Measurements from ENCODE around the gene PSORS1C2. TPM values are rescaled to one million over a fixed set of nuclear protein-coding genes. Genes with fewer than 3 reads are reported as not detected.

The PSORS1C2 gene
- total RNA-seq, 1 experiment from 2014 or later, result not detected

DNA sequence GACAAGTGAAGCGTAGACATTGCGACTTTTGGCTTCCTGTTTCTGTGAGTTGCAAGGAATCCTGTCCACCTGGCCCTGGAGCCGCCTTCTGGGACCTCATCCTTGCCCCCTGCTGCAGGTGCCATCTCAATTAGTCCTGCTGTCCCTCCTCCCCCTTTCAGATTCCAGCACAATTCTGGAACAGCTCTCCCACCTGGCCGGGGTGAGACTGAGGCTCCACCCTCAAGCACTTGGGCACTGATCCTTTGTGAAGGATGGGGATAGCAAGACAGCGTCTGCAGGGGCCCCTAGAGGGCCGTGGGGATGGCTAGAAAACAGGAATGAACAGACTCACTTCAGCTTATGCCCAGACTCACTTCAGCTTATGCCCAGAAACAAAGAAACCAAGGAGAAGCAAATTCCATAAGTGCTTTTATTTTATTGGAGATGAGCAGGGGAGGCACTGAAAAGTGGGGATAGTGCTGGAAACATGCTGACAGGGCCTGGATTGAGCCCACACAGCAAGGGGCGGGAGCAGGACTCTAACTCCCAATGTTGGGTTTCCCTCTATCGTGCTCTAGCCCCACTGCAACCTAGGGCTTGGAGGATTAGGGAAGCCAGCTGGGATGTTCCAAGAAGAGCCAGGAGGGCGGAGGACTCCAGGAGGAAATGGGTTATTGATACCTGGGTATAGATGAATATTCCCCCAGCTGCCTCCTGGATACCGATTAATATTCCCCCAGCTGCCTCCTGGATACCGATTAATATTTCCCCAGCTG is 27.9 kb downstream of the PSORS1C2 start:
- H3K4me1 ChIP-seq (ENCODE audit: low read length), result no peaks in the 10 kb centered on the region
- no peaks in the 10 kb centered on the region for H3K79me2 ChIP-seq (ENCODE audit: low read length)
- no peaks in the 10 kb centered on the region for H4K20me1 ChIP-seq (ENCODE audit: insufficient read depth, low read depth, low read length)
- no peak overlapping the region for H3K27ac ChIP-seq (ENCODE audit: low read length)
- no peaks in the 10 kb centered on the region for H3K36me3 ChIP-seq (ENCODE audit: insufficient read depth, low read length)
- H2AFZ ChIP-seq (ENCODE audit: low read length), result no peak overlapping the region
- H3K4me3 ChIP-seq (ENCODE audit: low read length), result no peak overlapping the region
- H3K9me3 ChIP-seq (ENCODE audit: low read length), result no peaks in the 10 kb centered on the region
- no peaks in the 10 kb centered on the region for H3K27me3 ChIP-seq (ENCODE audit: low read length)
- H3K9ac ChIP-seq (ENCODE audit: low read length), result no peak overlapping the region
- H3K9me2 ChIP-seq (replicated peaks; ENCODE audit: insufficient read depth, low read length), result no peaks in the 10 kb centered on the region
- H3K4me2 ChIP-seq (ENCODE audit: low read depth, low read length, poor library complexity, severe bottlenecking), result no peak overlapping the region
- DNase-seq, result no peak

DNA sequence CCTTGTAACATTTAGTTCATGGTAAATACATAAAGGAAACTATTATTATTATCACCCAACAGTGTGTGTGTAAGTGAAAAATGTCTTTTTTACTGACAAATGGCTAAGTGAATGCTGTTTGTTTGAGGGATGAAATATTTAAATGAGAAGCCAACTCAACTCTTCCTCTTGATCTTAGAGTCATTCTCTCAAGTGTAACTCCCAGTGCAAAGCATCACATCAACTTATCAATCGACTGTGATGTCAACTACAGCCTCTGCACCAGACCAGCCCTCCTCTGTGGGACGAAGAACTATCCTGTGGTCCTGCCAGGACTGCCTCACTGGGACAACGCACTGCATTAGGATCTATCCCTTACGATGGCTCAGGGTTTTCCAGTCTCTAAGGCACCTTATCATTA is 31.8 kb downstream of the PSORS1C2 start:
- Histone ChIP-seq H3K9ac (ENCODE audit: low read length) (no peak overlapping the region), H2AFZ (ENCODE audit: low read length) (no peak overlapping the region), H3K4me1 (ENCODE audit: low read length) (no peaks in the 10 kb centered on the region), H3K4me3 (ENCODE audit: low read length) (no peak overlapping the region), H3K9me3 (ENCODE audit: low read length) (no peaks in the 10 kb centered on the region), H3K79me2 (ENCODE audit: low read length) (no peaks in the 10 kb centered on the region), H3K27ac (ENCODE audit: low read length) (no peak overlapping the region), H3K9me2 (replicated peaks; ENCODE audit: insufficient read depth, low read length) (no peaks in the 10 kb centered on the region), H3K36me3 (ENCODE audit: insufficient read depth, low read length) (no peaks in the 10 kb centered on the region), H4K20me1 (ENCODE audit: insufficient read depth, low read depth, low read length) (no peaks in the 10 kb centered on the region), H3K27me3 (ENCODE audit: low read length) (no peaks in the 10 kb centered on the region), H3K4me2 (ENCODE audit: low read depth, low read length, poor library complexity, severe bottlenecking) (no peak overlapping the region)
- no peak for DNase-seq

DNA sequence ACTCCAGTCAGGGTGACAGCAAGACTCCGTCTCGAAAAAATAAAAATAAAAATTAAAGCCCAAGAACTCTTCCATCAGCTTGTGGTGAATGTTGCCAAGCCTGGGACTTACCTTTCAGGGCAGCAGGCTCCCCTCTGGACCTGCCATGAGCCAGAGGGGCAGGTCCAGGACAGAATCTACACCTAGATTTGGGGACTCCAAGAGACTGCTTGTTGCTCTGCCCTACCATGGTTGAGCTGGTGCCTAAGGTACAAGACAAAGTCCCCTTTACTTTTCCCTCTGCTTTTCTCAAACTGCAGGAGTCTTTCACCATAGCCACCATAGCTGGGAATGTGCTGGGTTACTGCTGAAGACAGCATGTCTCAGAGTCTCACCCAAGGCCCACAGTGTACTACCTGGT is 35.7 kb downstream of the PSORS1C2 start:
- Histone ChIP-seq H3K4me2 (ENCODE audit: low read depth, low read length, poor library complexity, severe bottlenecking) (no peak overlapping the region), H2AFZ (ENCODE audit: low read length) (no peak overlapping the region), H3K4me1 (ENCODE audit: low read length) (no peaks in the 10 kb centered on the region), H3K4me3 (ENCODE audit: low read length) (no peak overlapping the region), H3K9me2 (replicated peaks; ENCODE audit: insufficient read depth, low read length) (no peaks in the 10 kb centered on the region), H3K9me3 (ENCODE audit: low read length) (no peaks in the 10 kb centered on the region), H3K27me3 (ENCODE audit: low read length) (no peaks in the 10 kb centered on the region), H3K79me2 (ENCODE audit: low read length) (no peaks in the 10 kb centered on the region), H3K36me3 (ENCODE audit: insufficient read depth, low read length) (no peaks in the 10 kb centered on the region), H4K20me1 (ENCODE audit: insufficient read depth, low read depth, low read length) (no peaks in the 10 kb centered on the region), H3K9ac (ENCODE audit: low read length) (no peak overlapping the region), H3K27ac (ENCODE audit: low read length) (no peak overlapping the region)
- no peak for DNase-seq

DNA sequence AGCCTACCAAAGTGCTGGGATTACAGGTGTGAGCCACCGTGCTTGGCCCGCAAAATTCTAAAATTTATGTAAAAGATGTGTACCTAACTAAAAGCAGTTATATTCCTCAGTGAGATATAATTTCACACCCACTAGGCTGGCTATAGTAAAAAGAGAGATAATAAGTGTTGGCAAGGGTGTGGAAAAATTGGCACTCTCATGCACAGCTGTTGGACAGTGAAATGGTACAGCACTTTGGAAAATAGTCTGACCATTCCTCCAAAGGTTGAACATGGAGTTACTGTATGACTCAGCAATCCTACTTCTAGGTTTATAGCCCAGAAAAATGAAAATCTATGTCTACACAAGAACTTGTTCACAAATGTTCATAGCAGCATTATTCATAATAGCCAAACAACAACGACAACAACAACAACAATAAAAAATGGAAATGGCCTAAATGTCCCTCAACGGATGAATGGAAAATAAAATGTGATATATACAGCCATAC is 40.4 kb downstream of the PSORS1C2 start:
- Histone ChIP-seq H3K9me2 (replicated peaks; ENCODE audit: insufficient read depth, low read length) (no peaks in the 10 kb centered on the region), H2AFZ (ENCODE audit: low read length) (no peak overlapping the region), H3K9ac (ENCODE audit: low read length) (no peak overlapping the region)

DNA sequence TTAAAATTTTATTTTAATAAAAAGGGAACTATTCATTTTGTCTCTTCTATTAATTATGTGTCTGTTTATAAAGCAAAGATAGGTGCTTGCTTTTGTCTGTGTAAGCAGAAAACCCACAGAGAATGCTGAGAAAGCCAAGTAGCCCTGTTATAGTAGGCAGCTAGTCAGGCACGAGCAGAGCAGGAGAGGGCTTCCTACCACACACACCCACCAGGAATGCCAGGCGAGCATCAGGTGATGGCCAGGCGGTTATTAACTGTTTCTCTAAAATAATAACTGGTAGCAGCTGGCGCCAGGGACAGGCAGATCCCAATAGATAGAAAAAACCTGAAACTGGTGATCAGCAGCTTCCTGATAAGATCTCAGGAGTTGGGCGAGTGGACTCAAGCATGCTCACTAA is 42.2 kb downstream of the PSORS1C2 start:
- H3K27me3 ChIP-seq (ENCODE audit: low read length), result no peaks in the 10 kb centered on the region
- no peak overlapping the region for H2AFZ ChIP-seq (ENCODE audit: low read length)
- H3K27ac ChIP-seq (ENCODE audit: low read length), result no peak overlapping the region
- no peaks in the 10 kb centered on the region for H3K9me3 ChIP-seq (ENCODE audit: low read length)
- H3K4me2 ChIP-seq (ENCODE audit: low read depth, low read length, poor library complexity, severe bottlenecking), result no peak overlapping the region
- H4K20me1 ChIP-seq (ENCODE audit: insufficient read depth, low read depth, low read length), result no peaks in the 10 kb centered on the region
- H3K79me2 ChIP-seq (ENCODE audit: low read length), result no peaks in the 10 kb centered on the region
- no peaks in the 10 kb centered on the region for H3K4me1 ChIP-seq (ENCODE audit: low read length)
- no peaks in the 10 kb centered on the region for H3K9me2 ChIP-seq (replicated peaks; ENCODE audit: insufficient read depth, low read length)
- H3K36me3 ChIP-seq (ENCODE audit: insufficient read depth, low read length), result no peaks in the 10 kb centered on the region
- no peak overlapping the region for H3K9ac ChIP-seq (ENCODE audit: low read length)
- H3K4me3 ChIP-seq (ENCODE audit: low read length), result no peak overlapping the region
- no peak for DNase-seq

More for the DNA sequence above, 40.4 kb downstream of the PSORS1C2 start:
- no peaks in the 10 kb centered on the region for H3K4me1 ChIP-seq (ENCODE audit: low read length)
- no peak overlapping the region for H3K27ac ChIP-seq (ENCODE audit: low read length)
- no peak for DNase-seq
- no peaks in the 10 kb centered on the region for H3K79me2 ChIP-seq (ENCODE audit: low read length)
- no peak overlapping the region for H3K4me2 ChIP-seq (ENCODE audit: low read depth, low read length, poor library complexity, severe bottlenecking)
- no peaks in the 10 kb centered on the region for H3K36me3 ChIP-seq (ENCODE audit: insufficient read depth, low read length)
- no peaks in the 10 kb centered on the region for H3K27me3 ChIP-seq (ENCODE audit: low read length)
- H3K4me3 ChIP-seq (ENCODE audit: low read length), result no peak overlapping the region
- no peaks in the 10 kb centered on the region for H4K20me1 ChIP-seq (ENCODE audit: insufficient read depth, low read depth, low read length)
- no peaks in the 10 kb centered on the region for H3K9me3 ChIP-seq (ENCODE audit: low read length)

DNA sequence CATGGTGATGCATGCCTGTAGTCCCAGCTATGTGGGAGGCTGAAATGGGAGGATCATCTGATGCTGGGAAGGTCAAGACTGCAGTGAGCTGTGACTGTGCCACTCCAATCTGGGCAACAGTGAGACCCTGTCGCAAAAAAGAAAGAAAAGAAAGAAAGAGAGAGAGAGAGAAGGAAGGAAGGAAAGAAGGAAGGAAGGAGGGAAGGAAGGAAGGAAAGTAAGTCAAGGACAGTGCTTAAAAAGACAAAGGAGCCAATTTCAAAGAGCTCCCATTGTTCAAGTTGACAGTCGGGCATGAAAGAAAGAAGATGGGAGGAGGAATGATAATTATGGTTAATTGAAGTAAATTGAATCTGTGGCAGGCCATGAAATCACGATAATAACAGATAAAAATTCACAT is 42.7 kb downstream of the PSORS1C2 start:
- no peak overlapping the region for H2AFZ ChIP-seq (ENCODE audit: low read length)
- H3K4me2 ChIP-seq (ENCODE audit: low read depth, low read length, poor library complexity, severe bottlenecking), result no peak overlapping the region
- H4K20me1 ChIP-seq (ENCODE audit: insufficient read depth, low read depth, low read length), result no peaks in the 10 kb centered on the region
- H3K27ac ChIP-seq (ENCODE audit: low read length), result no peak overlapping the region
- no peaks in the 10 kb centered on the region for H3K79me2 ChIP-seq (ENCODE audit: low read length)
- H3K4me3 ChIP-seq (ENCODE audit: low read length), result no peak overlapping the region
- no peaks in the 10 kb centered on the region for H3K36me3 ChIP-seq (ENCODE audit: insufficient read depth, low read length)
- no peaks in the 10 kb centered on the region for H3K27me3 ChIP-seq (ENCODE audit: low read length)
- H3K9me2 ChIP-seq (replicated peaks; ENCODE audit: insufficient read depth, low read length), result no peaks in the 10 kb centered on the region
- no peaks in the 10 kb centered on the region for H3K9me3 ChIP-seq (ENCODE audit: low read length)
- DNase-seq, result no peak
- H3K4me1 ChIP-seq (ENCODE audit: low read length), result no peaks in the 10 kb centered on the region
- no peak overlapping the region for H3K9ac ChIP-seq (ENCODE audit: low read length)

DNA sequence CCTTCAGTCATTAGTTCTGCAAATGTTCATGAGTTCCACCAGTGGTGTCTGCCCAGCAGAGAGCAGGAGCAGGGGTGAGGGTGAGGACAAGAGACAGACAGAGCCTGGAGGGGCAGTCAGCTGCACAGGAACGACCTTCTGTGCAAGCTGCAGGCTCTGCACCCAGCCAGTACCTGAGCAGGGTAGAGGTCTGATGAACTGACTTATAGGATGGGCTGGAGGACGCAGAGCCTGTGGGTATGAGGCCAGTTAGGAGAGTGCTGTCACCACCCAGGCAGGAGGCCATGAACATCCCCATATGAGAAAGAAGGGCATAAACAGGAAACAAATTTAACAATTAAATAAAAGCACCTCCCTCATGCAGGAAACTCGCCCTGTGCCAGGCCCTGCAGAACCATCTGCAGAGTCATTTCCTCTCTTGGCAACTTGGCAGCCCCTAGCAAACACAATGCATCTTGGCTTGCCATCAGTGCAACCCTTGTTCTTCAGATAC is 44.4 kb downstream of the PSORS1C2 start:
- Histone ChIP-seq H3K9me3 (ENCODE audit: low read length) (no peaks in the 10 kb centered on the region), H2AFZ (ENCODE audit: low read length) (no peak overlapping the region), H3K4me2 (ENCODE audit: low read depth, low read length, poor library complexity, severe bottlenecking) (no peak overlapping the region), H3K27me3 (ENCODE audit: low read length) (no peaks in the 10 kb centered on the region), H3K4me3 (ENCODE audit: low read length) (no peak overlapping the region), H3K9ac (ENCODE audit: low read length) (no peak overlapping the region), H3K9me2 (replicated peaks; ENCODE audit: insufficient read depth, low read length) (no peaks in the 10 kb centered on the region), H3K79me2 (ENCODE audit: low read length) (no peaks in the 10 kb centered on the region), H3K4me1 (ENCODE audit: low read length) (no peaks in the 10 kb centered on the region), H3K36me3 (ENCODE audit: insufficient read depth, low read length) (no peaks in the 10 kb centered on the region), H4K20me1 (ENCODE audit: insufficient read depth, low read depth, low read length) (no peaks in the 10 kb centered on the region), H3K27ac (ENCODE audit: low read length) (no peak overlapping the region)
- no peak for DNase-seq

DNA sequence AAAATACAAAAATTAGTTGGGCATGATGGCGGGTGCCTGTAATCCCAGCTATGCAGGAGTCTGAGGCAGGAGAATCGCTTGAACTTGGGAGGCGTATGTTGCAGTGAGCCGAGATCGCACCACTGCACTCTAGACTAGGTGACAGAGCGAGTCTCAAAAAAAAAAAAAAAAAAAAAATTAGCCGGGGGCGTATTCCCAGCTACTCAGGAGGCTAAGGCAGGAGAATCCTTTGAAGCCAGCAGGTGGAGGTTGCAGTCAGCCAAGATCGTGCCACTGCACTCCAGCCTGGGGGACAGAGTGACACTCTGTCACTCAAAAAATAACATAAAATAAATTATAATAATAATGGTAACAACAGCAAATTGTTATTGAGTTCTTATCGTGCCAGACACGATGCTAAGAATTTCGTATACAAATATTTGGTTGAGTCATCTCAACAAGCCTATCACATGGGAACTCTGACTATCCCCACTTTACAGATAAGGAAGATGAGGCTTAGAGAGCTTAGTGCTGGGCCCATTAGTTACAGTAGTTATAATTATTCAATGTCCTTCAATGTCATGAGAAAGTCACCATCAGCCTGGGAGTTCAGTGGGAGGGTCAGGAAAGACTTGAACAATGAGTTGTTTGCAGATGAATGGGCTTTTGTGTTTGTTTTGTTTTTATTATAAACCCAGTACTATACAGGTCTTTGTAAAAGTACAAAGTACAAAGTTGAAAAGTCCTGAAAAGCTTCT is 45.9 kb downstream of the PSORS1C2 start:
- H3K9me3 ChIP-seq (ENCODE audit: low read length), result no peaks in the 10 kb centered on the region
- no peaks in the 10 kb centered on the region for H4K20me1 ChIP-seq (ENCODE audit: insufficient read depth, low read depth, low read length)
- no peak overlapping the region for H3K4me2 ChIP-seq (ENCODE audit: low read depth, low read length, poor library complexity, severe bottlenecking)
- H3K9ac ChIP-seq (ENCODE audit: low read length), result no peak overlapping the region
- H3K36me3 ChIP-seq (ENCODE audit: insufficient read depth, low read length), result no peaks in the 10 kb centered on the region
- H3K79me2 ChIP-seq (ENCODE audit: low read length), result no peaks in the 10 kb centered on the region
- no peaks in the 10 kb centered on the region for H3K4me1 ChIP-seq (ENCODE audit: low read length)
- no peaks in the 10 kb centered on the region for H3K9me2 ChIP-seq (replicated peaks; ENCODE audit: insufficient read depth, low read length)
- no peak overlapping the region for H3K27ac ChIP-seq (ENCODE audit: low read length)
- DNase-seq, result no peak
- H3K27me3 ChIP-seq (ENCODE audit: low read length), result no peaks in the 10 kb centered on the region
- H2AFZ ChIP-seq (ENCODE audit: low read length), result no peak overlapping the region
- H3K4me3 ChIP-seq (ENCODE audit: low read length), result no peak overlapping the region

Measured in Karpas-422 (cell line).